ENCODE results near the gene RIMBP2.

- TF ChIP-seq POLR2A (IDR thresholded peaks at IDR 0.05; ENCODE audit: low read depth, low read length) (no peak), TAF1 (IDR thresholded peaks at IDR 0.05; ENCODE audit: borderline replicate concordance, low read depth, low read length) (no peak)
These were observed 290.3 kb downstream of the RIMBP2 start for GRCh38 chr12:130425698-130426245.

Data from GM12892 (cell line).